Medulla oblongata (tissue), 1 donor: Measurements from ENCODE around the gene ADM5.

Source experiments
- DNase-seq: peaks from one replicate; pipeline ENCODE4 v3.0.0-alpha.2; 2015; ENCODE audit errors: extremely low spot score

ADM5 gene, protein sequence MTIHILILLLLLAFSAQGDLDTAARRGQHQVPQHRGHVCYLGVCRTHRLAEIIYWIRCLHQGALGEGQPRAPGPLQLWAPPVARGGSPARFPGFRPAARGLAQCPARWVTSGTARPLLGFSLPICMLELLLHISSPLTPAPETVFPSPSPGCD

DNA sequence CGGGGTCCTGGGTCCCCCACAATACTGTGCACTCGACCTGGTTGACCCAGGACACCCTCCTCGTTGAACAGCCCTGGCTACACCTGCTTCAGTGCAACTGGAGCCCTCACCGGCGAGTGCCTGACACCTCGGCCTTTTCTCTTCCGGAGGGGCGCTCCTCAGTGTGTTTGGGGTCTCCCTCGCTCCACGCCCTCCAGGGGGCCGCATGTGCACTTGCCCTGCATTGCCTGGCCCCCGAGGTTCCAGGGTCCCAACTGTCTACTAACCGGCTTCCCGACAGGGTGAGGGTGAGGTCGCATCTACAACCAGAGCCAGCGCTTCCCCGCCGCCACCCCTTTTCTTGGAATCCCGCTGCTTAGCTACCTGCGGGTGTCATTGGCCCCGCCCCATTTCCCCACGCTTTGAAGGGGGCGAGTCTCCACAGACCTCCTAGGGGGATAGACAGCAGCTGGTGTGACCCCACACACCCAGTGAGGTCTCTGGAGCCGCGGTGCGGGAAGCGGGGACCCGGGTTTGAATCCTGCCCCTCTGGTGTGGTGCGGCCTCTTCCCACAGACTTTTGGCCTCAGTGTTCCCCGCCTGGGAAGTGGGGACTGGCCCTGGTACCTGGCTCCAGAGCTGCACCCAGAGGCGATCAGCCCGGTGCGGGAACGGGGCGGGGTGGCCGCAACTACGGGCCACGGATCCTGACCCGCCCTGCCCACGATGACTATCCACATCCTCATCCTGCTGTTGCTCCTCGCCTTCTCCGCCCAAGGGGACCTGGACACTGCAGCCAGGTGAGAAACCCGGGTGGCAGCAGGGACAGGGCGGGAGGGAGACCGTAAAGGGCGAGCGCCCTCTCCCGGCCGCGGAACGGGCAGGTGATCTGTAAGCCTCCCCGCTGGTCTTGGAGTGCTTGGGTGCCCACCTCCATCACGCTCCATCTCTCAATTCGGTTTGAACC lies at the start of gene ADM5:
ADM5 (plus strand) TSS at position 462 of the 946 bp plus-strand sequence; CDS start at position 706, 244 bp downstream.
- DNase-seq, result peak; percentile 38

DNA sequence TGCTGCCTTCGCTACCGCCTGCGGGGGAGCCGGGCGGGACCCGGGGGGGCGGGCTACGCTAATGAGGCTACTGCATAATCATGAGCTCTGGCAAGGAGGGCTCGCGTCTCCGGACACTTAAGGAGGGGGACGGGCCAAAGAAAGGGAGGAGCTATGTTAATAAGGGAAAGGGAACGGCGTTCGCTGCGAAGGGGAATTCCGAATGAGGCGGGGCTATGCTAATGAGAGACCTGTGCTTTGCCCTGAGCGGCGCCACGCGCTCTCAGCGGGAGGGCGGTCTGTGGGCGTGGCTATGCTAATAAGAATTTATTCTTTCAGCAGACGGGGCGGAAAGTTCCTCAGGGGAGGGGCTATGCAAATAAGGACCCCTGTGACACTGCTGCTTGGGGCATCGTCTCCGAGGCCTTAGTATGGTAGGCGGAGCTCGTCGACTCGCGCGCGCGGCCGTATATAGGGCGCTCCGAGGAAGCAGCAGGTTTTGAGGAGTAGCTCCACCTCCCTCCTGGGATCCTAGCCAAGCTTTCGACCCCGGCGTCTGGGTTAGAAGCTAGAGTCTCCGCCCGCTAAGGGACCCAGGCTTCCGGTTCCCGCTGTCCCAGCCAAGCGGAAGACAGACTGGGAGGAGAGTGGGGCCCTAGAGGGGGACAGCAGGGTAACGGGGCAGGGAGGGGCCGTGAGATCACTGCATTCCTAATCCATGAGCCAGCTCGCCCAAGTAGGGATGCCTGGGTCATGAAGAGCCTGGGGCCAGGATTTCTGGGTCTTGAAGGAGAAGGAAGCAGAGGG lies 49.1 kb upstream of the ADM5 start, which contains the start of gene RRAS:
RRAS (minus strand) TSS at position 31 of the 786 bp plus-strand sequence. CDS start 45 bp downstream, outside the sequence.
- peak; percentile 100 for DNase-seq

DNA sequence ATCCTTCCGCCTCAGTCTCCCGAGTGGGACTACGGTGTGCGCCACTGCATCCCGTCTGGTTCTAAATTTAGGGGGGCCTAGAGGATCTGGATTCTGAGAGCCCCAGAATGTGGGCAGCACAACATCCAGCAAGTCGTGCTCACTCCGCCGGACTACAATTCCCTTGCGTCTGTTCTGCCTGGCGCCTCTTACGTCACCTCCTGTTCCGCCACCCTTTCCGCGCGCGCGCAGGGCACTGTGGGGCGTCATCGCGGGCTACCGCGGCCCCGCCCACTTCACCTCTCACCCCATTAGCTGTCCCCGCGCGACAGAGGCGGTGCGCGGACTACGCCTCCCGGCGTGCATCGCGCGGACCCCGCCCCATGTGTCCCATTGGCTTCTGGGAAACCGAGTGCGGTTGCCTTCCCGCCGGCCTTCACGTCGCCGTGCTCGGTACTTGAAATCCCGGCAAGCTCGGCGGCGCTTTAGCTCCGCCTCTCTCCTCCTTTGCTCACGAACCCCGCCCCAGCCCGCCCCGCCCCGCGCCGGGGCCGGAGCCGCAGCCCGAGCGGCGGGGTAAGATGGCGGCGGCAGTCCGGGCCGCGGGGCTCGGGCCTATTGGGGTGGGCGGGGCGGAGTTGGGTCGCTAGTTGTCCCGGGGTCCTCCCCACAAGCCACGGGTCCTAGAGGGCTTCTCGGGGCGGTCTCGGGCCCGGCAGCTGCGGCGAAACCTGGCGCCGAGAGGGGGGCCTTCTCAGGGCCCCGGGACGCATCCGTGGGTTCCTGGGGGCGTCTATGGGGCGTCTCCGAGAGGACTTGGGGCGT lies 47.5 kb upstream of the ADM5 start, which contains the start of gene SCAF1:
SCAF1 (plus strand) TSS at position 522 of the 804 bp plus-strand sequence. CDS start 2,818 bp downstream, outside the sequence.
- DNase-seq, result peak; percentile 99

DNA sequence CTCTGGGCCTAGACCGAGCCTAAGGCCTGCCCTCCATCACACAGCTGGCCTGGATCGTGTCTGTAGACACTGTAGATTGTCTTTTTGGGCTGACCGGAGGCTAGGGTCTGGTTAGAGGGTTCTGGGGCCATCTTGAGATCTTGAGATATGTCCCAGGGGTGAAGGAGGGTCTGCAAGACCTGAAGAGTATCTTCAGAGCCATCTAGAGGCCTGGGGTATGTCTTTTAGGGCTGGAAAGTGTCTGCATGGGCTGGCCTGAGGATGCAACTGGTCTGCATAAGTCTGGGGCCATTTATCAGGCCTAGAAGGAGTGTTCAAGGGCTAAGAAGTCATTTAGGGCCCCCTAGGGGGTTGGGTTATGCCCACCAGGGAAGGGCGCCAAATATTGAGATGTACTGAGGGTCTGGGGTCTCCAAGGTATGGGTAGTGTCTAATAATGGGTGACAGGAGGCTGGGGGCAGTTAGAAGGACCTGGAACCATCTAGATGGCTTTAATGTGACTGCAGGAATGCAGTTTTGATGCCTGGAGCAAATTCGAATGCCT lies 46.8 kb upstream of the ADM5 start:
- DNase-seq, result peak; percentile 13

- no peak for DNase-seq
Measured at GRCh38 chr19:49643466-49643865, 45.9 kb upstream of the ADM5 start.

GRCh38 chr19:49645592-49645991 lies 43.8 kb upstream of the ADM5 start:
- no peak for DNase-seq

DNA sequence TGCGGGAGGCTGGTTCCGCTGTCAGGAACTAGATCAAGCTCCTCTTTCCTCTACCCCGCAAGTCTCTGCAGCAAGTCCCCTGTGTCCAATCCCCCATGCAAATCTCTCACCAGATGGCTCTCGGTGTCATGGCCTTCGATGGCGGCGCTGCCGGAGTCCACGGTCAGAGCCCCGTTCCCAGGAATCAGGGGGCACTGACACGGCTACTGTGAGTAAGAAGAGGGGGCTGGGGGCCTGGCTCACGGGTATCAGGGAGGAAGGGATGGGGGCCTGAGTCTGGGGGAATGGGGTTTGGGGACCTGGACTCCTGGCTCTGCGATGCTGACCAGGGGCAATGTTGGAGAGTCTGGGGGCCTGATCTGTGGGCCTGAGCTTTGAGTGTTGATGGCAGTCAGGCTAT lies 43.4 kb upstream of the ADM5 start:
- DNase-seq, result no peak

GRCh38 chr19:49646586-49646985 lies 42.8 kb upstream of the ADM5 start:
- no peak for DNase-seq

- DNase-seq, result no peak
Measured at GRCh38 chr19:49651029-49651819, 38.2 kb upstream of the ADM5 start.

- DNase-seq, result no peak
Measured at GRCh38 chr19:49651820-49652550, 37.4 kb upstream of the ADM5 start.

GRCh38 chr19:49652551-49653465 lies 36.6 kb upstream of the ADM5 start:
- no peak for DNase-seq

DNA sequence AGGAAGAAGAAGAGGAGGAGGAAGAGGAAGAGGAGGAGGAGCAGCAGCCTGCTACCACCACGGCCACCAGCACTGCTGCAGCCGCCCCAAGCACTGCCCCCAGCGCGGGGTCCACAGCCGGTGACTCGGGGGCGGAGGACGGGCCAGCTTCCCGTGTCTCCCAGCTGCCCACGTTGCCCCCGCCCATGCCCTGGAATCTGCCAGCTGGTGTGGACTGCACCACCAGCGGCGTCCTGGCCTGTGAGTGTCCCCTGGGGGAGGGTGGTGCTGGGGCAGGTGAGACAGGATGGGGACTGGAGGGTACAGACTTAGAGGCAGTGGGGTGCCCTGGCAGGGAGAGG lies 36.0 kb upstream of the ADM5 start:
- DNase-seq, result no peak

- no peak for DNase-seq
Measured at GRCh38 chr19:49654581-49654980, 34.8 kb upstream of the ADM5 start.

GRCh38 chr19:49655570-49656455 lies 33.6 kb upstream of the ADM5 start:
- DNase-seq, result no peak

- no peak for DNase-seq
Measured at GRCh38 chr19:49656456-49657109, 32.8 kb upstream of the ADM5 start.

- DNase-seq, result no peak
Measured at GRCh38 chr19:49657493-49658138, 31.8 kb upstream of the ADM5 start.
